Fibroblast of skin of back (primary cell): Measurements from ENCODE around the gene CSTPP1.
A peak's percentile ranks its signal among the peaks of the same experiment; 100 is the strongest.
"Not testable (repeated sequence)": the region's sequence is repeated elsewhere in the genome, so short reads cannot be mapped to it uniquely, and the experiment has no call there.

ENCODE experiments used
- DNase-seq: peaks from one replicate; pipeline ENCODE4 v3.0.0-alpha.2; 2013

The CSTPP1 gene

DNA sequence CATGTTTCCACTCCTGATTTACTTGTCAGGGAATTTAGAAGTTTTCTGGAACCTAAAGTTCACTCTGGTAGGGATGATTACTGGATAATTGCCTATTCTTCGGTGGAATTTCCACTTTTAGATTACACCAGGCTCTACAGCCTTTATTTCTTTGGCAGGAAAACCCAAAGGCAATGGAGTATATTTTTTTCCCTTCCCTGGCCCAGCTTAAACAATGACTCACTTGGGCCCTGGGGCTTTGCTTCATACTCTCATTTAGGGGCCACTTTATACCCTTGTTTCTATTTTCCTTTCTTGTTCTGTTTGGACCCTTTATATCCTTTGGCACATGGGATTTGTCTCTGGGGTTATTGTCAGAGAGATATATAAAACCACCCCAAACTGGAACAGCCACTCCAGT lies 114.7 kb downstream of the CSTPP1 start:
- peak; percentile 37 for DNase-seq

DNA sequence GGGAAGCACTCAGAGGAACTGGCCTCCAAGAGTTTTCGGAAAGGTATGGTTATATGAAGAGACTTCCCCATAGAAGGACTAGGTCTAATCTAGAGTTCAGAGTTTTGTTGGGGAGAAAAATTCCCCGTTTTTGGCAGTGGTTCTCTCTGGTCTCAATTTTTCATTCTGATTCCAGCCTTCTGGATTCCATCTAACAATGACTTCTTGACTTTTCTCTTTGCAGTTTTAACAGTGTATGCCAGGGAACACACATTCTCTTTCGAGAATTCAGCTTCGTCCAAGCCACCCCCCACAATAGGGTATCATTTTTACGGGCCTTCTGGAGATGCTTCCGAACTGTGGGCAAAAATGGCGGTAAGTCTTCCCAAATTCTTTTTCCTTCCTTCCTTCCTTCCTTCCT lies 115.6 kb downstream of the CSTPP1 start:
- DNase-seq, result no peak

- DNase-seq, result no peak
These were observed 116.0 kb downstream of the CSTPP1 start for GRCh38 chr11:47052576-47052975.

DNA sequence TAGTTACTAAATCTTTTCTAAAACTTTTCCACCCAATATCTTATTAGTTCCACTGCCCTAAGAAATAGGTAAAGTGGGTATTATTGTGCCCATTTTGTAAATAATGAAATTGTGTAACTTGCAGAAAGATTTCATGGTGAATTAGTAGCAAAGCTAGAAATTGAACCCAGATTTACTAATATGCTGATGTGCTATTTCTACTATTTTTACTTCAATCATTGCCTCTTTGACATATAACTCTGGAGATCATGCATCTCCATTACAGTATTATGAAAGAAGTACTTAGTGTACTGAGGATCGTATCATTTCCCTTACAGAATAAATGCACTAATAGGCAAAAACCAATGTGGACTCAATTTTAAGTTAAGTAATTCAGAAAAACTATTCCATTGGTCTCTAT lies 119.0 kb downstream of the CSTPP1 start:
- no peak for DNase-seq

- DNase-seq, result peak; percentile 53
These were observed 119.8 kb downstream of the CSTPP1 start for GRCh38 chr11:47056261-47056915.

GRCh38 chr11:47057365-47057764 lies 120.8 kb downstream of the CSTPP1 start:
- DNase-seq, result no peak

GRCh38 chr11:47060807-47061206 lies 124.2 kb downstream of the CSTPP1 start:
- peak; percentile 56 for DNase-seq

- no peak for DNase-seq
These were observed 125.0 kb downstream of the CSTPP1 start for GRCh38 chr11:47061429-47062178.

DNA sequence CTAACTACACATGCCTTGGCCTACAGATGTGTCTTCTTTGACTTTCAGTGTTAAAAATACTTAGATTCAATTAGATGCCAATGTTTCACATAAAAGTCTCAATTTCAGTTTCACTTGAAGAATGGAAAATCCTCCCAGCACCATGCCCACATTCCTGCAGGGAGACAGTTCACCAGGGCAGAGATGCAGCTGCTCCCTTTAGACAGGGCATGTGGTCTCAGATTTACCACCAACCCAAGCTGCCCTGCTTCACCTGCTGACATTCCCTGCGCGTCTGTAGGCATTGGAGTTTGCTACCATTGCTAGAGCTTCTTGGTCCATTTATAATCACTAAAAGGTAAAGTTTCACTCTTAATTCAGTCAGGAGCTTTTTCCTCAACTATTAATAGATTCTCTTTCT lies 126.2 kb downstream of the CSTPP1 start:
- DNase-seq, result no peak

GRCh38 chr11:47067401-47067800 lies 130.8 kb downstream of the CSTPP1 start:
- DNase-seq, result no peak

- DNase-seq, result no peak
These were observed 134.2 kb downstream of the CSTPP1 start for GRCh38 chr11:47070769-47071168.

DNA sequence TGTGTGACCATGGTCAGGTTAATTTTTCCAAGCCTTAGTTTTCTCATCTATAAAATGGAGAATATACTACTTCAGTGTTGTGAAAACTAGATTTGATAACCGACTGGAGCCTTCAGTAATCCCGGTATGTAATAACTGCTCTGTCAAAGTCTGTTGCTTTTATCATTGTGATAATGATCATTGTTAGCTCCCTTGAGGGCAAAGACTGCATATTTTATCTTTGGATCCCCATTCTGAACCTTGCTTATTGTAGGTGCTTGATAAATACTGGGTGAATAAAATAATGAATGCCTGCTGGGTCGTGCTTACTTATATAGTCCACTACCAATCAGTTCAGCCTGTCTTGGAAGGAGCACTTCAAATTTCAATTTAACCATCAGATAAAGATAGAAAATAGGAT lies 134.8 kb downstream of the CSTPP1 start:
- no peak for DNase-seq

DNA sequence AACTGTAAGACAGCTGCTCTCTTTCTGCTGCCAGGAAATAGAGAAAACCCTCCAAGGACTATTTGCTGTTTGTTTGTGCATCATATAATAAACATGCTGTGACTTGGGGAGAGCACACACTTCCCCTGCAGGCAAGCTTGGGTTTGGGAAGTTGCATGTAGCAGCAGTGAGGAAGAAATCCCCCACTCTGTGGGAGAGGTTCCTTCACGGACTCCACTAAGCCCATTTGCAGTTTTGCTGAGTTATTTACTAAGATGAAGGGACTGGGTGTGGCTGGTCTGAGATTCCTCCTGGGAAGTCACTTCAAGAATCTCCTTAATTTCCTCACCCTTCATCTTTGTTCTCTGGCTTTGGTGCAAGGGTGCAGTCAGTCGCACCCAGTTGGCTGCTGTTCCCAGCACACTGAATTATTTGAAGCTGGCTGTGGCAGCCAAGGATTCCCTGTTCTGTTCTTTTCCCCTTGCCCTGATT lies 135.3 kb downstream of the CSTPP1 start:
- no peak for DNase-seq

GRCh38 chr11:47078751-47079521 lies 142.4 kb downstream of the CSTPP1 start:
- no peak for DNase-seq

GRCh38 chr11:47080775-47081174 lies 144.2 kb downstream of the CSTPP1 start:
- DNase-seq, result not testable (repeated sequence)

DNA sequence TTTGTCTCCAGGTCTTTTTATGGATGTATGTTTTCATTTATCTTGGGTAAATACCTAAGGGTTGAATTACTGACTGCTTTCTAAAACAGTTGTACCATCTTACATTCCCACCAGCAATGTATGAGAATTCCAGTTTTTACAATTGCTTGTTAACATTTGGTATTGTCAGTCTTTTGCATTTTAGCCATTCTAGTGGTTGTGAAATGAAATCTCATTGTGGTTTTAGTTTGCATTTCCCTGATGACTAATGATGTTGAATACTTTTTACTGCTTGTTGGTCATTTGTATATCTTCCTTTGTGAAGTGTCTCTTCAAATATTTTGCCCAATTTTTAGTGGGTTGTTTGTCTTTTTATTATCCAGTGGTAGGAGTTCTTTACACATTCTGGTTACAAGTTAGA lies 147.4 kb downstream of the CSTPP1 start:
- DNase-seq, result peak; percentile 74

GRCh38 chr11:47087801-47088200 lies 151.2 kb downstream of the CSTPP1 start:
- no peak for DNase-seq

DNA sequence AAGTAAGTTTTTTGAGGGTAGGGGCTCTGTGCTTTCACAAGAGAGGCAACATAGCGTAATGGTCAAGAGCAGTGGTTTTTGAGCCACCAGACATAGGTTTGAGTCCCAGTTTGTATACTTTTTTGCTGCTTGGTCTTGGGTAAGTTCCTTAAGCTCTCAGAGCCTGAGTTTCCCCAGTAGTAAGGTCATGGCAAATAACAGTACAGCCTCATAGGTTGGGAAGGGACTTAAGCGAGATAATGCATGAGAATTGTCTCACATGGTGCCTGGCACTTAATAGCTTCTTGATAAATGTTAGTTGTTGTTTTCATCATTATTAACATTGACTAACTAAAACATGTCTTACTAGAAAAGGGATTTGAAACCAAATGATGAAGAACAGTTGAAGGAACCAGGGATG lies 157.0 kb downstream of the CSTPP1 start:
- no peak for DNase-seq

DNA sequence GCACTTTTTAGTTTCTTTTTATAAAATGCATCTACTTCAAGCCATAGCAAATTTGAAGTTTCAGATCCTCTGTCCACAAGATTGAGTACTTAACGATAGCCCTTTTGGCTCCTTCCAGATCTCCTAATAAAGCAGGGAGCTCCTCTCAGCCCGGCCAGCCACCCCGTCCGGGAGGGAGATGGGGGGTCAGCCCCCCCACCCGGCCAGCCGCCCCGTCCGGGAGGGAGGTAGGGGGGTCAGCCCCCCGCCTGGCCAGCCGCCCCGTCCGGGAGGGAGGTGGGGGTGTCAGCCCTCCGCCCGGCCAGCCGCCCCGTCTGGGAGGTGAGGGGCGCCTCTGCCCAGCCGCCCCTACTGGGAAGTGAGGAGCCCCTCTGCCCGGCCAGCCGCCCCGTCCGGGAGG lies 160.3 kb downstream of the CSTPP1 start:
- not testable (repeated sequence) for DNase-seq

- DNase-seq, result not testable (repeated sequence)
These were observed 161.7 kb downstream of the CSTPP1 start for GRCh38 chr11:47098223-47098622.

DNA sequence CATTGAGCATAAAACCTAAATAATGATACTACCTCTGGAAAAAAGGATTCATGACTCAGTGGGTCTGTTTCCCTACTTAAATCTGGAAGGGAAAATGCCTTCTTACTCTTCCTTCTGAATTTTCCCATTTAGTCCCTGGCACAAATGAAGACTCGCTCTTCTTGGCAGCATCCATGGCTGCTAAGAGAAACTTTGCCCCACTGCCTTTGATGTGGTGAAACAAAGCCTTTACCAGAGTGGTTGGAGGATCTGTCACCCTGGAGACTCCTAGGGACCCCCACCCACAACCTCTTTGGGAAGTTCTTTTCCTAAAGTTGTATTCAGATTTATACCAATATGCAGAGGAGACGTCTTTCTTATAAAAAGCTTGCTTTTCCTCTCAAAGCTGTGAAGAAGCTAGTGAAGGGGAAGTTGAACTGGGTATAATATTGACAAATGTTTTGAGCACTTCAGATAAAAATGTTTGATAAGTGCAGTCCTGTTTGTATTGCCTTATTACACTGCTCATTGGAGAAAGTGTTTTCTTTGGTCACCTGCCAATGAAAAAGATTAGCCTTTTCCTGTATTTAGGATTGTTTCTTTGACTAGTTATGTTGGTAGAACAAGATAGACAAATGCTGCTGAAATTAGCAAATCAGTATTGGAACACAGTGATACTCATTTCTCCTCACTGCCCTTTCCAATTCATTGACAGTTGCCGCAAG lies 162.8 kb downstream of the CSTPP1 start:
- DNase-seq, result peak; percentile 16

DNA sequence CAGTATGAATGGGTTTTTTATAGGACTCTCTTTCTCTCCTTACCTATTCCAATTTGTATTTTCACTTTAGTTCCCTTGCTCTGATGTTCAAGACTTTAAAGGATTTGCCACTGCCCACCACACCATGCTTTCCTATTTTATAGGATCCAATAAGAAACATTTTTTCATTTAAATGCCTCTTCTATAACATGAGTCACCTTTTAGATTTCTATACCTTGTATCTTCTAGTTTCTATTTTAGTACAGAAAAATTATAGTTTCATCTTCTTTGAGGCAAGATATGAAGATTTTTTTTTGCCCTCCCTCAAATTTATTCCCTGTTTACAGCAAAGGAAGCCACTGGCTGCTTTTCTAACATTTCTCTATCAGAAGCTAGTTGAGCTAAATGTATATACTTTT lies 163.4 kb downstream of the CSTPP1 start:
- DNase-seq, result no peak

DNA sequence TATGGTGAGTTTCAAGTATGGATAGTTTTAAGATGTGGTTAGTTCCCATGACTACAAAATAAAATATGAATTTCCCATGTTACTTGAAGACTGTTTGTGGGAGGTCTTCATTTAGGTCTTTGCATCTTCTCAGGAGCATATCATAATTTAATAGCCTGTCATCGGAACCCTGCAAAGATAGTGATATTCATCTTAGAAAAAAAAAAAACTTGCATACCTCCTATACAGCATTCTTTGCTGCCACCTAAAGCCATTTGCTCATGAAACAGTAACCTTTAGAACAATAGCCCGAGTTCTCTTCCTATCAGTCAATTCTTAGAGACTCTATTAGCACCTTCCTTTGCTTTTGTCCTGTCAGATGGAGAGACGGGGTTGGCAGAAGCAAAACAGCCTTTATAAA lies 164.8 kb downstream of the CSTPP1 start:
- DNase-seq, result no peak
